ENCODE data around the gene CPNE2. TPM values are rescaled to one million over a fixed set of nuclear protein-coding genes. Genes with fewer than 3 reads are reported as not detected.
"Not testable (repeated sequence)": the region's sequence is repeated elsewhere in the genome, so short reads cannot be mapped to it uniquely, and the experiment has no call there.

The CPNE2 gene
- total RNA-seq, 1 experiment from 2014 or later = 35.2 TPM

DNA sequence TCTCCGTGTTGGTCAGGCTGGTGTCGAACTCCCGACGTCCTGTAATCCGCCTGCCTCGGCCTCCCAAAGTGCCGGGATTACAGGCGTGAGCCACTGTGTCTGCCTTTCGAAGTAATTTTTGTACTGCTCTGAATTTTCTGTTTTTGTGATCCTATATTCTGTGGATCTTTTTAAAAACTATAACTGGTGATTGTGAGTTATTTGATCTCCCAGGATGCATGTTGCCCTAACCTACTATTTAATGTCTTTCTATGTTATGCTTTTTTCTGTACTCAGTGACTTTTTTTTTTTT is 96.3 kb downstream of the CPNE2 start:
- Histone ChIP-seq H3K4me2 (0 out of 2 replicates have a peak overlapping the region, but pooled peaks have one; percentile 96), H2AFZ (no peak overlapping the region), H3K27me3 (ENCODE audit: insufficient read depth, low read depth) (no peaks in the 10 kb centered on the region), H3K36me3 (ENCODE audit: low read depth) (no peaks in the 10 kb centered on the region), H3K4me3 (no peak overlapping the region), H3K9me3 (ENCODE audit: insufficient read depth, low read depth) (no peaks in the 10 kb centered on the region), H3K79me2 (ENCODE audit: low read depth) (peaks cover 96% of the 10 kb centered on the region), H4K20me1 (ENCODE audit: insufficient read depth) (no peaks in the 10 kb centered on the region; the same call in 1 of the 2 replicates), H3K27ac (no peak overlapping the region), H3F3A (ENCODE audit: insufficient read depth, low read depth) (peaks cover 26% of the 10 kb centered on the region), H3K9me2 (ENCODE audit: insufficient read depth) (no peaks in the 10 kb centered on the region), H3K4me1 (replicated peaks; ENCODE audit: insufficient read depth) (peaks cover 64% of the 10 kb centered on the region)
- TF ChIP-seq, protein P1, sequence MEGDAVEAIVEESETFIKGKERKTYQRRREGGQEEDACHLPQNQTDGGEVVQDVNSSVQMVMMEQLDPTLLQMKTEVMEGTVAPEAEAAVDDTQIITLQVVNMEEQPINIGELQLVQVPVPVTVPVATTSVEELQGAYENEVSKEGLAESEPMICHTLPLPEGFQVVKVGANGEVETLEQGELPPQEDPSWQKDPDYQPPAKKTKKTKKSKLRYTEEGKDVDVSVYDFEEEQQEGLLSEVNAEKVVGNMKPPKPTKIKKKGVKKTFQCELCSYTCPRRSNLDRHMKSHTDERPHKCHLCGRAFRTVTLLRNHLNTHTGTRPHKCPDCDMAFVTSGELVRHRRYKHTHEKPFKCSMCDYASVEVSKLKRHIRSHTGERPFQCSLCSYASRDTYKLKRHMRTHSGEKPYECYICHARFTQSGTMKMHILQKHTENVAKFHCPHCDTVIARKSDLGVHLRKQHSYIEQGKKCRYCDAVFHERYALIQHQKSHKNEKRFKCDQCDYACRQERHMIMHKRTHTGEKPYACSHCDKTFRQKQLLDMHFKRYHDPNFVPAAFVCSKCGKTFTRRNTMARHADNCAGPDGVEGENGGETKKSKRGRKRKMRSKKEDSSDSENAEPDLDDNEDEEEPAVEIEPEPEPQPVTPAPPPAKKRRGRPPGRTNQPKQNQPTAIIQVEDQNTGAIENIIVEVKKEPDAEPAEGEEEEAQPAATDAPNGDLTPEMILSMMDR (conservative IDR thresholded peaks at IDR 0.05) = no peak
- no peak for TF ChIP-seq EZH2 (IDR thresholded peaks at IDR 0.05; ENCODE audit: low read depth)
- ChIA-PET CTCF (no interaction called here), POLR2A (ENCODE audit: unreplicated experiment) (no interaction called here)
- no peak for DNase-seq
- intact Hi-C loops (cut with micrococcal nuclease; ENCODE audit: unreplicated experiment) = loop anchor here (5.0 kb wide), 1 partner anchor 229 kb away; no protein-coding TSS in a partner anchor
- no TSS peak for BruUV-seq (replicated peaks)

DNA sequence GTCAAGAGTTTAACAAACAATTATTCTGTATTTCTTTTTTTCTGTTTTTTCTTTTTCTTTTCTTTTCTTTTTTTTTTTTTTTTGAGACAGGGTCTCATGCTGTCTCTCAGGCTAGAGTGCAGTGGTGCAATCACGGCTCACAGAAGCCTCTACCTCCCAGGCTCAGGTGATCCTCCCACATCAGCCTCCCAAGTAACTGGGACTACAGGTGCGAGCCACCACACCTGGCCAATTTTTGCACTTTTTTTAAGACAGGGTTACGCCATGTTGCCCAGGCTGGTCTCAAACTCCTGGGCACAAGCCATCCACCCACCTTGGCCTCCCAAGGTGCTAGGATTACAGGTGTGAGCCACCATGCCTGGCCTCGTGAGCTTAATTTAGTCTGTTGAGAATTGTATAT is 97.1 kb downstream of the CPNE2 start:
- H3K4me1 ChIP-seq (replicated peaks; ENCODE audit: insufficient read depth) = peaks cover 64% of the 10 kb centered on the region
- H3K4me2 ChIP-seq; H2AFZ ChIP-seq; H3K36me3 ChIP-seq (ENCODE audit: low read depth); DNase-seq; H4K20me1 ChIP-seq (ENCODE audit: insufficient read depth); H3K27ac ChIP-seq; H3K9me2 ChIP-seq (ENCODE audit: insufficient read depth); CTCF ChIA-PET; H3K27me3 ChIP-seq (ENCODE audit: insufficient read depth, low read depth); H3K9me3 ChIP-seq (ENCODE audit: insufficient read depth, low read depth); BruUV-seq (replicated peaks); H3K4me3 ChIP-seq; POLR2A ChIA-PET (ENCODE audit: unreplicated experiment): not testable (repeated sequence)
- H3F3A ChIP-seq (ENCODE audit: insufficient read depth, low read depth) = peaks cover 34% of the 10 kb centered on the region
- H3K79me2 ChIP-seq (ENCODE audit: low read depth) = peaks cover 90% of the 10 kb centered on the region
- intact Hi-C loops (cut with micrococcal nuclease; ENCODE audit: unreplicated experiment) = loop anchor here (5.0 kb wide), 1 partner anchor 228 kb away; no protein-coding TSS in a partner anchor

DNA sequence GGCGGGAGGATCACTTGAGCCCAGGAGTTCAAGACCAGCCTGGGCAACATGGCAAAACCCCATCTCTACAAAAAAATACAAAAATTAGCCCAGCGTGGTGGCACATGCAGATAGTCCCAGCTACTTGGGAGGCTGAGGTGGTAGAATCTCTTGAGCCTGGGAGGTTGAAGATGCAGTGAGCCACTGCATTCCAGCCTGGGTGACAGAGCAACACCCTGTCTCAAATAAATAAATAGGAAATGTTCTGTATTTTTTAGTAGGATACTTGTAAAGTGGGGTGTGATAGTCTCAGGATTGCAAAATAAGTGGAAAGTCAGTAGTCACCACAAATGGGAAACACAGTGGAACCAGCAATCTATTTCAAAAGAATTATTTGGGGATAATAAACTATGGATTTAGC is 97.8 kb downstream of the CPNE2 start:
- Histone ChIP-seq H3K27ac (peak overlapping the region; percentile 41; the same call in 1 of the 2 replicates), H3K79me2 (ENCODE audit: low read depth) (peaks cover 88% of the 10 kb centered on the region), H3K9me3 (ENCODE audit: insufficient read depth, low read depth) (no peaks in the 10 kb centered on the region), H3F3A (ENCODE audit: insufficient read depth, low read depth) (peaks cover 40% of the 10 kb centered on the region), H3K27me3 (ENCODE audit: insufficient read depth, low read depth) (no peaks in the 10 kb centered on the region), H3K4me3 (no peak overlapping the region), H3K4me1 (replicated peaks; ENCODE audit: insufficient read depth) (peaks cover 67% of the 10 kb centered on the region), H3K4me2 (no peak overlapping the region), H3K9me2 (ENCODE audit: insufficient read depth) (no peaks in the 10 kb centered on the region), H3K36me3 (ENCODE audit: low read depth) (no peaks in the 10 kb centered on the region), H4K20me1 (ENCODE audit: insufficient read depth) (no peaks in the 10 kb centered on the region), H2AFZ (no peak overlapping the region)
- ChIA-PET POLR2A (ENCODE audit: unreplicated experiment) (interaction anchor here (0.6 kb wide), 1 partner anchor 9 kb away, joined by 4 read pairs; no protein-coding TSS in a partner anchor), CTCF (no interaction called here)
- no peak for TF ChIP-seq EZH2 (IDR thresholded peaks at IDR 0.05; ENCODE audit: low read depth)
- TF ChIP-seq, protein P1 (conservative IDR thresholded peaks at IDR 0.05) = no peak
- DNase-seq = no peak
- no TSS peak for BruUV-seq (replicated peaks)
- intact Hi-C loops (cut with micrococcal nuclease; ENCODE audit: unreplicated experiment) = no loop called here

GRCh38 chr16:57191056-57191571 is 98.7 kb downstream of the CPNE2 start:
- ChIA-PET CTCF (interaction anchor here (0.7 kb wide), 1 partner anchor 122 kb away, joined by 3 read pairs; no protein-coding TSS in a partner anchor), POLR2A (ENCODE audit: unreplicated experiment) (no interaction called here)
- no peaks in the 10 kb centered on the region for H3K9me2 ChIP-seq (ENCODE audit: insufficient read depth)
- peak in 1 of 2 experiments; percentile 76 for DNase-seq
- no peak overlapping the region for H3K4me3 ChIP-seq
- peak overlapping the region; percentile 46 for H3K4me2 ChIP-seq
- no peak overlapping the region for H2AFZ ChIP-seq
- H3K27me3 ChIP-seq (ENCODE audit: insufficient read depth, low read depth) = no peaks in the 10 kb centered on the region
- H3K4me1 ChIP-seq (replicated peaks; ENCODE audit: insufficient read depth) = peaks cover 69% of the 10 kb centered on the region
- 0 out of 2 replicates have a peak, but pooled peaks cover 1% of the 10 kb centered on the region for H3K36me3 ChIP-seq (ENCODE audit: low read depth)
- intact Hi-C loops (cut with micrococcal nuclease; ENCODE audit: unreplicated experiment) = no loop called here
- no TSS peak for BruUV-seq (replicated peaks)
- H3K79me2 ChIP-seq (ENCODE audit: low read depth) = peaks cover 90% of the 10 kb centered on the region
- no peaks in the 10 kb centered on the region for H3K9me3 ChIP-seq (ENCODE audit: insufficient read depth, low read depth)
- no peaks in the 10 kb centered on the region for H4K20me1 ChIP-seq (ENCODE audit: insufficient read depth)
- H3F3A ChIP-seq (ENCODE audit: insufficient read depth, low read depth) = peaks cover 42% of the 10 kb centered on the region
- peak overlapping the region; percentile 41 for H3K27ac ChIP-seq
- TF ChIP-seq EZH2 (IDR thresholded peaks at IDR 0.05; ENCODE audit: low read depth) = no peak
- TF ChIP-seq, protein P1 (conservative IDR thresholded peaks at IDR 0.05) = no peak
